HL-60/S4 treated with retinoic acid at 250 ng/mL for 4 days and 3 days (cell line): Measurements from ENCODE around the gene COL21A1.

Experiments
- in situ Hi-C: fragments of 300-500 bp; cut with MboI; formaldehyde crosslinking; loops from 2 replicates; pipeline ENCODE4 v1.7.0; 2022; ENCODE audit warnings: low sequenced_read_pairs

The COL21A1 gene

GRCh38 chr6:56144538-56145324, 102.6 kb downstream of the COL21A1 start:
- in situ Hi-C loops: no loop called here

DNA sequence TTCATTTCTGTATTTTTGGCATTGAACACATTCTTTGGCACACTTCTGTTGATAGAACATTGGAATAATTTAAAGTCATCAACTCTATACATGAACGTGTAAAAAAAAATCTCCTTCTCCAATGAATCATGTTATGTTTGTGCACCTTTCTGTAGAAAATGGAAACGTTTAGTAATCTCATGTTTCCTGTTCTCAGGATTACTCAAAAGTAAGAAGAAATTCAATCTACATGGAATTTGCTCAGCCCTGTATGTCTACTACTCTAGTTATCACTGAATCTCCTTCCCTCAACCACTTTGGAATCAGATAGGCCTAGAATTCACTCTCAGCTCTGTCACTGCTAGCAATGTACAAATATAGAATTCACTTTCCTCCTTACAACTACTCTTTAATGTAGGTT, 103.6 kb downstream of the COL21A1 start:
- in situ Hi-C loops: no loop called here

DNA sequence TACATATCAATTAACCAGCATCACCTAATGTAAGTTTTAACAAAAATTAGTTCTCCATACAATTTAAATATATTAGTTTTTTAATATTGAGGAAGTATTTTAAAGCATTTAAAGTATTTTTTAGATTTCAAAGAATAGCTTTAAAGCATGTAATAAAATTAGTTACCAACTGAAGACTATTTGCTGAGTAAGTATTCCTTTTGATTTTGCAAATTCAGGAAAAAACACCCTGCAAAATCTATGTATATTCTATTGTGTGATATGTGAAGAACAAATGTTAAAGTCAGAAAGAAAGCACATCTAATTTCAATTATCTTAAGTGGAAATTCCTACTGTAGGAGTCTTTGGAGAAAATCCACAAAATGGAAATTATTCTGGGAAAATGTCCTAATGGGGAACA, 107.3 kb downstream of the COL21A1 start:
- in situ Hi-C loops: no loop called here

- in situ Hi-C loops: no loop called here
Observed at GRCh38 chr6:56115715-56116114, 131.7 kb downstream of the COL21A1 start.

GRCh38 chr6:56109149-56109548, 138.2 kb downstream of the COL21A1 start:
- in situ Hi-C loops: no loop called here

DNA sequence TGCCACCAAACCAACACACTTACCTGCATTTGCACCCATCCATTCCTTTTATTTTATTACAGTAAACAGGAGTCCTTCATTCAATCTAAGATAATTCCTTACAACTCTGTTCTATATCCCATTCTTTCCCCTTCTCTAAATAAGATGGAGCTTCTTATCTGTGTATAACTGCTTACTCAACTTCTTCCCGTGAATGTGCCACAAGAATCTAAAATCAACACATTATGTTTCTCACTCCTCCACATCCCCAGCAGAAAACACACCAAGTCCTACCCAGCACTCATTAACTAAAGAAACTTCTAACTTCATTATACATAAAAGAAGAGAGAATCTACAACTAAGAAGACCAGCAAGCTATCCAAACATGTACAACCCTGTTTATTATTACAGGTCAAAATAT, 141.1 kb downstream of the COL21A1 start:
- in situ Hi-C loops: no loop called here

- in situ Hi-C loops: no loop called here
Observed at GRCh38 chr6:56104591-56104990, 142.8 kb downstream of the COL21A1 start.

GRCh38 chr6:56102216-56102615, 145.2 kb downstream of the COL21A1 start:
- in situ Hi-C loops: no loop called here

GRCh38 chr6:56101141-56101553, 146.2 kb downstream of the COL21A1 start:
- in situ Hi-C loops: no loop called here

GRCh38 chr6:56096946-56097621, 150.3 kb downstream of the COL21A1 start:
- in situ Hi-C loops: no loop called here

- in situ Hi-C loops: no loop called here
Observed at GRCh38 chr6:56096541-56096940, 150.8 kb downstream of the COL21A1 start.

DNA sequence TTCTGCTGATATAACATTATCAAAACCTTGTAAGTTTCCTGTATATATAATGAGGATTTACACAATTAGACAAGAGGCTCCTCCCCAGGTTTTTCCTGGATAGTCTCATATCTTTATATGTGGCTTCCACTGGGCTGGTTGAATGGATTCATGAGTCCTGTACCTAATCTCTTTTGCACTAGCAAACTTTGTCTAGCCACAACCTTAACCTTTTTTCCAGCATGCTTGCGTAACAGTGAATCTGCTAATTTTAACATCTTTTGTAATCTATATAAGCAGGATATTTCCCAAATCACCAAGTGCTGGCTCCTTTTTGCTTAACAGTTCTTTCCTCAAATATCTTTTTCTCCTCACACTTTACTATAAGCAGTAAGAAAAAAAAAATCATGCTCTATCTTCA, 153.6 kb downstream of the COL21A1 start:
- in situ Hi-C loops: no loop called here

GRCh38 chr6:56091159-56091869, 156.1 kb downstream of the COL21A1 start:
- in situ Hi-C loops: no loop called here

DNA sequence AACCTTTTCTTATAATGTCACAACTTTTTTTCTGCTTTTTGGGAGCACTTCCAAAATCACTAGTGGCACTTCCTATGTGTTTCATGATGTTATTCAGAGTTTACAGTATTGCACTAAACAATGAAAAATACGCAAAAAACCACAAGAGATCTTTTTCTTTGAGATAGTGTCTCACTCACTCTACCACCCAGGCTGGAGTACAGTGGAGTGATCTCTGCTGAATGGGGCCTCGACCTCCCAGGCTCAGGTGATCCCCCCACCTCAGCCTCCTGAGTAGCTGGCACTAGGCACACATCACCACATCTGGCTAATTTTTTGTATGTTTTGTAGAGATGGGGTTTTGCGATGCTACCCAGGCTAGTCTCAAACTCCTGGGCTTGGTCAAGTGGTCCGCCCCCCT, 158.7 kb downstream of the COL21A1 start:
- in situ Hi-C loops: no loop called here

- in situ Hi-C loops: no loop called here
Observed at GRCh38 chr6:56087421-56087820, 160.0 kb downstream of the COL21A1 start.

- in situ Hi-C loops: no loop called here
Observed at GRCh38 chr6:56079751-56080540, 167.4 kb downstream of the COL21A1 start.

DNA sequence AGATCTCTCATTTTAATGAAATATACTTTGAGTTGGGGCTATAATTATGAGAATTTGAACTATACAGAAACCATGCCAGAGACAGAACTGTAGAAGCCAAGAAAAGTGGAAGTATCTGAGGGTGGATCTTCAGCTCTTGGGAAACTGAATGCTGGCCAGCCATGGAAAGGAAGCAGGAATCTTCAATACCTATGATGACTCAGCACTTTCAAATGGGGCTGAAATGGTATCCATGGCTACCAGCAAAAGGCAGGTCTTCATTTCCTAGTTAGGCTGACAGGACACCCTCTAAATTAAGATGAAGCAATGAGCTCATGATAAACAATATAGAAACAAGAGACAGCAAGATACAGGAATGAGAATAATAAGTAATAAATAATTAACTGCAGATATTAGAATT, 171.3 kb downstream of the COL21A1 start:
- in situ Hi-C loops: no loop called here

- in situ Hi-C loops: no loop called here
Observed at GRCh38 chr6:56073761-56074160, 173.6 kb downstream of the COL21A1 start.

GRCh38 chr6:56073315-56073714, 174.1 kb downstream of the COL21A1 start:
- in situ Hi-C loops: no loop called here

- in situ Hi-C loops: no loop called here
Observed at GRCh38 chr6:56072856-56073255, 174.5 kb downstream of the COL21A1 start.

GRCh38 chr6:56065408-56065807, 182.0 kb downstream of the COL21A1 start:
- in situ Hi-C loops: no loop called here
